Measurements from ENCODE around the gene CPTP.

- TF ChIP-seq POLR2AphosphoS5 (IDR thresholded peaks at IDR 0.05) (no peak), POLR2A (IDR thresholded peaks at IDR 0.05; ENCODE audit: low read depth) (no peak)
These were observed 24.8 kb upstream of the CPTP start for GRCh38 chr1:1299686-1300351.

Data from esophagus muscularis mucosa (tissue), 2 donors.